Osteoblast (primary cell): ENCODE measurements around the gene GREB1L. TPM values are rescaled to one million over a fixed set of nuclear protein-coding genes. Genes with fewer than 3 reads are reported as not detected.

Source experiments
- DNase-seq: peaks from one replicate; pipeline ENCODE4 v3.0.0; 2011; ENCODE audit warnings: low spot score, mixed read lengths; ENCODE audit not compliant: insufficient read length; ENCODE audit errors: missing footprints
- H2AFZ ChIP-seq: 2 replicates; pipeline ENCODE4 v1.6.0; 2011; ENCODE audit warnings: mild to moderate bottlenecking, low read length
- H3K27ac ChIP-seq: 2 replicates; pipeline ENCODE4 v1.5.1; 2011; ENCODE audit warnings: mild to moderate bottlenecking, low read depth, low read length, moderate library complexity
- H3K27me3 ChIP-seq: 2 replicates; pipeline ENCODE4 v1.6.0; 2012; ENCODE audit warnings: mild to moderate bottlenecking, control low read depth, inconsistent platforms, low read length, moderate library complexity; ENCODE audit not compliant: insufficient read depth
- H3K36me3 ChIP-seq: 2 replicates; pipeline ENCODE4 v1.5.1; 2011; ENCODE audit warnings: mild to moderate bottlenecking, low read length, control low read depth, moderate library complexity; ENCODE audit not compliant: insufficient read depth
- H3K4me1 ChIP-seq: 2 replicates; pipeline ENCODE4 v1.5.1; 2011; ENCODE audit warnings: mild to moderate bottlenecking, low read length, control low read depth, moderate library complexity; ENCODE audit not compliant: insufficient read depth
- H3K4me2 ChIP-seq: 2 replicates; pipeline ENCODE4 v1.6.0; 2011; ENCODE audit warnings: mild to moderate bottlenecking, low read length; ENCODE audit not compliant: insufficient read depth
- H3K4me3 ChIP-seq: fragments of 200-600 bp; sonication (generic); 3 replicates; pipeline ENCODE4 v1.5.1; 2012; ENCODE audit warnings: mild to moderate bottlenecking, low read length, inconsistent platforms; ENCODE audit not compliant: insufficient read depth
- H3K79me2 ChIP-seq: 2 replicates; pipeline ENCODE4 v1.6.0; 2012; ENCODE audit warnings: mild to moderate bottlenecking, low read length, control low read depth, inconsistent platforms; ENCODE audit not compliant: insufficient read depth
- H3K9me3 ChIP-seq: 2 replicates; pipeline ENCODE4 v1.5.1; 2011; ENCODE audit warnings: low read depth, low read length, control low read depth
- H4K20me1 ChIP-seq: 2 replicates; pipeline ENCODE4 v1.6.0; 2012; ENCODE audit warnings: mild to moderate bottlenecking, low read length, control low read depth; ENCODE audit not compliant: insufficient read depth
- total RNA-seq: library from RNA; depleted of rRNA; stranded (reverse); fragments of >200 nt; gene quantifications from 2 replicates; pipeline ENCODE4 v1.2.3, GENCODE V29; 2012
- TF ChIP-seq, protein P1 (sequence below): IDR thresholded peaks from 2 replicates; pipeline ENCODE4 v1.5.1; 2011; ENCODE audit warnings: mild to moderate bottlenecking, low read depth, low read length, moderate library complexity; ENCODE audit errors: extremely low read depth

GREB1L gene
- total RNA-seq, 1 donor = 0.36 TPM

DNA sequence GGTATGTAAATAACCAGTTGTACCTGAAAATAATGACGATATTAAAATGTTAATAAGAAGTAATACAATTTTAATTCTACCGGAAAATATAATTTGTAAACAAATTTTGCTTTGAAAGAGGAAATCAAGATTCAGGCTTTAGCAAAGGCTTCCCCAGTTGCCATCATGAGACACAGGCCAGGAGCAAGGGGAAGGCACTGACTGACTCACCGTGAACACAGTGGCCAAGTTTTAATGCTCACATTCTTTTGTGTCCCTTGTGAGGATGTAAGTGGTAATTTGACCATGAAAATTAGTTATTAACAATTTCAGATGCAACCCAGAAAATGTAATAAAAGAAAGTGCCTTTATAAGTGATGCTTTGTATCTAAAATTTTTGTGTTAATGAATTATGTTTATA, 164.1 kb downstream of the GREB1L start:
- TF ChIP-seq, protein P1, sequence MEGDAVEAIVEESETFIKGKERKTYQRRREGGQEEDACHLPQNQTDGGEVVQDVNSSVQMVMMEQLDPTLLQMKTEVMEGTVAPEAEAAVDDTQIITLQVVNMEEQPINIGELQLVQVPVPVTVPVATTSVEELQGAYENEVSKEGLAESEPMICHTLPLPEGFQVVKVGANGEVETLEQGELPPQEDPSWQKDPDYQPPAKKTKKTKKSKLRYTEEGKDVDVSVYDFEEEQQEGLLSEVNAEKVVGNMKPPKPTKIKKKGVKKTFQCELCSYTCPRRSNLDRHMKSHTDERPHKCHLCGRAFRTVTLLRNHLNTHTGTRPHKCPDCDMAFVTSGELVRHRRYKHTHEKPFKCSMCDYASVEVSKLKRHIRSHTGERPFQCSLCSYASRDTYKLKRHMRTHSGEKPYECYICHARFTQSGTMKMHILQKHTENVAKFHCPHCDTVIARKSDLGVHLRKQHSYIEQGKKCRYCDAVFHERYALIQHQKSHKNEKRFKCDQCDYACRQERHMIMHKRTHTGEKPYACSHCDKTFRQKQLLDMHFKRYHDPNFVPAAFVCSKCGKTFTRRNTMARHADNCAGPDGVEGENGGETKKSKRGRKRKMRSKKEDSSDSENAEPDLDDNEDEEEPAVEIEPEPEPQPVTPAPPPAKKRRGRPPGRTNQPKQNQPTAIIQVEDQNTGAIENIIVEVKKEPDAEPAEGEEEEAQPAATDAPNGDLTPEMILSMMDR = no peak
- Histone ChIP-seq H3K4me1 (no peaks in the 10 kb centered on the region), H3K9me3 (no peaks in the 10 kb centered on the region), H3K79me2 (no peaks in the 10 kb centered on the region), H2AFZ (no peak overlapping the region), H3K27me3 (peaks cover 6% of the 10 kb centered on the region), H3K4me3 (no peak overlapping the region), H3K36me3 (no peaks in the 10 kb centered on the region), H3K27ac (no peak overlapping the region), H4K20me1 (no peaks in the 10 kb centered on the region), H3K4me2 (no peak overlapping the region)
- no peak for DNase-seq

DNA sequence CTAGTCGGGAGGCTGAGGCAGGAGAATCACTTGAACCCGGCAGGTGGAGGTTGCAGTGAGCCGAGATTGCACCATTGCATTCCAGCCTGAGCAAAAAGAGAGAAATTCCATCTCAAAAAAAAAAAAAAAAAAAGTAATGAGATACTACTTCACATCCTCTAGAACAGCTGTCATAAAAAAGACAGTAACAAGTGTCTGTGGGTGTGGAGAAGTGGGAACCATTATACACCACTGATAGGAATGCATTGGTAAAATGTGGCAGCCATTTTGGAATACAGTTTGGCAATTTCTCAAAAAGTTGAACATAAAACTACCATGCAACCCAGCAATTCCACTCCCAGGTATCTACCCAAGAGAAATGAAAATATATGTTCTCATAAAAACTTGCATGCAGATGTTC, 166.6 kb downstream of the GREB1L start:
- Histone ChIP-seq H3K27ac (no peak overlapping the region), H4K20me1 (no peaks in the 10 kb centered on the region), H3K36me3 (no peaks in the 10 kb centered on the region), H3K4me3 (no peak overlapping the region), H3K4me2 (no peak overlapping the region), H2AFZ (no peak overlapping the region), H3K79me2 (no peaks in the 10 kb centered on the region), H3K4me1 (no peaks in the 10 kb centered on the region), H3K9me3 (no peaks in the 10 kb centered on the region), H3K27me3 (no peaks in the 10 kb centered on the region)
- TF ChIP-seq, protein P1 = no peak
- DNase-seq = no peak

DNA sequence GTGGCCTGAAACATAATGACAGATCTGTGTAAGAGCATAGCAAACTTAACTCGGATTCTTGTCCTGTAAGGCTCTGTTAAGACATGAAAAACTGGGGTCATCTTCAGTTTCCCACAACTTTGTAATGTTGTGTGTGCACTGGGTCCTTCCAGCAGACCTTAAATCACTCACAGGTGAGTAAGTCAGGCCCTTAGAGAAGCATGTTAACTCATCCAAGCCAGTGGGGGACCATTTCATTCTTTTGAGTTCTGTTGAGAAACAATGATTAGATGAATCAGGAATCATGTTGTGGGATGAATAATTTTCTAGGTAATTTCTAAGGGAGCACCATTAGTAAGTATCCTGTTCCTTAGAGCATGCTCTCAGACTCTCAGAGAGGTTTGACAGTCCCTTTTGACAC, 191.4 kb downstream of the GREB1L start:
- H3K79me2 ChIP-seq = no peaks in the 10 kb centered on the region
- H3K36me3 ChIP-seq = no peaks in the 10 kb centered on the region
- H3K27ac ChIP-seq = no peak overlapping the region
- peaks cover 12% of the 10 kb centered on the region for H3K27me3 ChIP-seq
- DNase-seq = no peak
- H4K20me1 ChIP-seq = no peaks in the 10 kb centered on the region
- no peak overlapping the region for H3K4me2 ChIP-seq
- TF ChIP-seq, protein P1 = no peak
- no peak overlapping the region for H2AFZ ChIP-seq
- peaks cover 2% of the 10 kb centered on the region for H3K4me1 ChIP-seq
- H3K9me3 ChIP-seq = no peaks in the 10 kb centered on the region
- no peak overlapping the region for H3K4me3 ChIP-seq

DNA sequence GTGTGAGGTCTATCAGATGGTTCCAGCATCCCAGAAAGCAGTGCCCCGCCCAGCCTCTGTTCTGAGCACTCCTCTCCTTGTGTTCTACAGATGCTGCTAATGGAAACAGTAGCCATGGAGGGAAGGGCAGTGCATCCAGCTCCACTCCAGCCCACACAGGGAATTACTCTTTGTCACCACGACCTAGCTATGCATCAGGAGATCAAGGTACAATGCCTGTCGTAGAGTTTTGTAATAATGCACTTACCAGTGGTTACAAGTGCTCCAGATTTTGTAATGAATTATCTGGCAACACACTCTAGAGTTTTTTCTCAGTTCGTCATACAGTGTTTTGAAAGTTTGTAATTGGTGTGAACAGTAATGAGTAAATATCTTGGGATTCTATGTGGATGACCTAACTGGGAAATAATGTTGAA, 197.4 kb downstream of the GREB1L start:
- H2AFZ ChIP-seq = no peak overlapping the region
- peak overlapping the region; percentile 50 for H3K27ac ChIP-seq
- peak; percentile 70 for DNase-seq

More for the DNA sequence above, 197.4 kb downstream of the GREB1L start:
- Histone ChIP-seq H3K4me3 (no peak overlapping the region), H4K20me1 (no peaks in the 10 kb centered on the region), H3K27me3 (peaks cover 16% of the 10 kb centered on the region), H3K4me1 (peaks cover 12% of the 10 kb centered on the region), H3K9me3 (no peaks in the 10 kb centered on the region), H3K4me2 (peak overlapping the region; percentile 38), H3K36me3 (no peaks in the 10 kb centered on the region), H3K79me2 (no peaks in the 10 kb centered on the region)
- TF ChIP-seq, protein P1 = no peak
